RWPE1 (cell line): ENCODE results near the gene ARRDC4.
A peak's percentile ranks its signal among the peaks of the same experiment; 100 is the strongest.

Experiments used
- CTCF ChIA-PET: fragments of 350-600 bp; sonication (Branson Sonifier 250); formaldehyde crosslinking; extraction: SDS; loops from one replicate; lab custom pipeline; 2021; lab: Yijun Ruan, JAX
- POLR2A ChIA-PET: fragments of 400-600 bp; formaldehyde crosslinking; extraction: SDS; loops from one replicate; lab custom pipeline; 2020; ENCODE audit warnings: antibody characterized with exemption; ENCODE audit not compliant: low non-redundant PET; lab: Yijun Ruan, JAX
- DNase-seq: peaks from one replicate; pipeline ENCODE4 v3.0.0; 2012; ENCODE audit warnings: low spot score
- H3K27ac ChIP-seq: fragments of 450-650 bp; 2 replicates; pipeline ENCODE4 v1.5.1; 2017
- CTCF ChIP-seq: fragments of 450-650 bp; conservative IDR thresholded peaks from 2 replicates; pipeline ENCODE4 v1.5.1; 2017; ENCODE audit warnings: low read depth, mild to moderate bottlenecking

Gene ARRDC4

GRCh38 chr15:97947465-97948260 lies 12.8 kb upstream of the ARRDC4 start:
- no peak for TF ChIP-seq CTCF
- CTCF ChIA-PET = no interaction called here
- POLR2A ChIA-PET = no interaction called here
- peak; percentile 20 for DNase-seq
- H3K27ac ChIP-seq = no peak overlapping the region

- H3K27ac ChIP-seq = no peak overlapping the region
- ChIA-PET CTCF (interaction anchor here (0.6 kb wide), 1 partner anchor 35 kb away, joined by 4 read pairs; no protein-coding TSS in a partner anchor), POLR2A (no interaction called here)
- no peak for TF ChIP-seq CTCF
- DNase-seq = no peak
Observed at GRCh38 chr15:97953254-97953653, 7.2 kb upstream of the ARRDC4 start.

GRCh38 chr15:97953748-97954147 lies 6.8 kb upstream of the ARRDC4 start:
- no peak for DNase-seq
- POLR2A ChIA-PET = no interaction called here
- CTCF ChIA-PET = interaction anchor here (0.6 kb wide), 1 partner anchor 36 kb away, joined by 4 read pairs; no protein-coding TSS in a partner anchor
- H3K27ac ChIP-seq = no peak overlapping the region
- TF ChIP-seq CTCF = no peak

- ChIA-PET POLR2A (no interaction called here), CTCF (no interaction called here)
- no peak overlapping the region for H3K27ac ChIP-seq
- no peak for DNase-seq
- TF ChIP-seq CTCF = no peak
Observed at GRCh38 chr15:97955035-97955434, 5.5 kb upstream of the ARRDC4 start.

- H3K27ac ChIP-seq = no peak overlapping the region
- ChIA-PET POLR2A (no interaction called here), CTCF (no interaction called here)
- no peak for DNase-seq
- no peak for TF ChIP-seq CTCF
Observed at GRCh38 chr15:97955529-97955928, 5.0 kb upstream of the ARRDC4 start.

- ChIA-PET POLR2A (interaction anchor here (0.5 kb wide), 1 partner anchor 81 kb away, joined by 3 read pairs; no protein-coding TSS in a partner anchor), CTCF (interaction anchor here (0.5 kb wide), 1 partner anchor 831 kb away, joined by 4 read pairs; no protein-coding TSS in a partner anchor)
- H3K27ac ChIP-seq = peak overlapping the region; percentile 83
- TF ChIP-seq CTCF = no peak
- peak; percentile 13 for DNase-seq
Observed at GRCh38 chr15:97959724-97960363, 659 bp upstream of the ARRDC4 start.
